MCF 10A (cell line): ENCODE measurements around the gene ARHGAP24. TPM values are rescaled to one million over a fixed set of nuclear protein-coding genes. Genes with fewer than 3 reads are reported as not detected.

Experiments
- BruUV-seq: library from RNA; stranded (reverse); fragments of 400-500 nt; replicated peaks from 2 replicates; lab custom pipeline; 2021; lab: Mats Ljungman, UMichigan
- CTCF ChIA-PET: fragments of 300-600 bp; sonication (Branson Sonifier 250); formaldehyde crosslinking; extraction: SDS; loops from one replicate; lab custom pipeline; 2021; ENCODE audit warnings: antibody characterized with exemption, inconsistent platforms; lab: Yijun Ruan, JAX
- POLR2A ChIA-PET: fragments of 300-600, 350-650 bp; sonication (Branson Sonifier 250); formaldehyde crosslinking; extraction: SDS; loops from one replicate; lab custom pipeline; 2020; ENCODE audit warnings: antibody characterized with exemption, inconsistent platforms; lab: Yijun Ruan, JAX
- DNase-seq: peaks from one replicate; pipeline ENCODE4 v3.0.0-alpha.2; 2018; ENCODE audit not compliant: unreplicated experiment
- H3K27ac Mint-ChIP-seq: one replicate; pipeline ENCODE4 v1.8.0; 2022; ENCODE audit warnings: mild to moderate bottlenecking, low read depth, mixed read lengths; ENCODE audit not compliant: unreplicated experiment
- H3K27me3 Mint-ChIP-seq: one replicate; pipeline ENCODE4 v1.8.0; 2022; ENCODE audit warnings: mixed read lengths; ENCODE audit not compliant: insufficient read depth, unreplicated experiment
- H3K36me3 Mint-ChIP-seq: one replicate; pipeline ENCODE4 v1.8.0; 2022; ENCODE audit warnings: mild to moderate bottlenecking, moderate library complexity, mixed read lengths; ENCODE audit not compliant: insufficient read depth, unreplicated experiment
- H3K4me1 Mint-ChIP-seq: one replicate; pipeline ENCODE4 v1.8.0; 2022; ENCODE audit warnings: mixed read lengths; ENCODE audit not compliant: insufficient read depth, unreplicated experiment
- H3K4me3 Mint-ChIP-seq: one replicate; pipeline ENCODE4 v1.8.0; 2022; ENCODE audit warnings: mild to moderate bottlenecking, moderate library complexity, mixed read lengths; ENCODE audit not compliant: unreplicated experiment
- H3K9me3 Mint-ChIP-seq: one replicate; pipeline ENCODE4 v1.8.0; 2022; ENCODE audit warnings: mixed read lengths; ENCODE audit not compliant: unreplicated experiment
- CTCF ChIP-seq: fragments of 200-600 bp; IDR thresholded peaks from one replicate; pipeline ENCODE4 v1.8.0; 2022; ENCODE audit warnings: antibody characterized with exemption, mild to moderate bottlenecking; ENCODE audit not compliant: unreplicated experiment
- intact Hi-C: fragments of 100-400 bp; cut with micrococcal nuclease; formaldehyde crosslinking; loops from 2 replicates; pipeline ENCODE4 v1.14.1; 2022
- total RNA-seq: library from RNA; stranded (reverse); gene quantifications from 2 replicates; pipeline ENCODE4 v1.2.3, GENCODE V29; 2022

ARHGAP24 gene
- total RNA-seq, 1 experiment from 2014 or later = 2.6 TPM

- Mint-ChIP-seq H3K27ac (no peak overlapping the region), H3K4me1 (peaks cover 17% of the 10 kb centered on the region), H3K27me3 (no peaks in the 10 kb centered on the region), H3K36me3 (no peaks in the 10 kb centered on the region), H3K4me3 (no peak overlapping the region), H3K9me3 (no peaks in the 10 kb centered on the region)
- POLR2A ChIA-PET = no interaction called here
- no peak for DNase-seq
- intact Hi-C loops = no loop called here
- no TSS peak for BruUV-seq
- CTCF ChIA-PET = interaction anchor here (1.2 kb wide), 1 partner anchor 8 kb away, joined by 4 read pairs; no protein-coding TSS in a partner anchor
- TF ChIP-seq CTCF = no peak
Measured at GRCh38 chr4:85736571-85736970, 261.6 kb downstream of the ARHGAP24 start.

- H3K4me3 Mint-ChIP-seq = no peak overlapping the region
- no peak for TF ChIP-seq CTCF
- CTCF ChIA-PET = interaction anchor here (2.1 kb wide), 1 partner anchor 11 kb away, joined by 9 read pairs; no protein-coding TSS in a partner anchor
Measured at GRCh38 chr4:85737254-85737653, 262.3 kb downstream of the ARHGAP24 start.

GRCh38 chr4:85738721-85739120 is 263.8 kb downstream of the ARHGAP24 start:
- no peak for TF ChIP-seq CTCF
- ChIA-PET CTCF (interaction anchor here (1.0 to 2.1 kb wide), 2 partner anchors 9 to 11 kb away, joined by 3 to 9 read pairs; no protein-coding TSS in a partner anchor), POLR2A (interaction anchor here (0.8 kb wide), 1 partner anchor 21 kb away, joined by 4 read pairs; no protein-coding TSS in a partner anchor)
- BruUV-seq = no TSS peak
- DNase-seq = no peak
- H3K36me3 Mint-ChIP-seq = peaks cover 6% of the 10 kb centered on the region
- H3K4me1 Mint-ChIP-seq = peaks cover 33% of the 10 kb centered on the region
- intact Hi-C loops = no loop called here
- H3K4me3 Mint-ChIP-seq = no peak overlapping the region
- no peak overlapping the region for H3K27ac Mint-ChIP-seq
- H3K9me3 Mint-ChIP-seq = no peaks in the 10 kb centered on the region
- no peaks in the 10 kb centered on the region for H3K27me3 Mint-ChIP-seq

More at GRCh38 chr4:85737254-85737653, 262.3 kb downstream of the ARHGAP24 start:
- DNase-seq = no peak
- Mint-ChIP-seq H3K9me3 (no peaks in the 10 kb centered on the region), H3K27ac (no peak overlapping the region), H3K36me3 (no peaks in the 10 kb centered on the region), H3K4me1 (peaks cover 23% of the 10 kb centered on the region), H3K27me3 (no peaks in the 10 kb centered on the region)
- intact Hi-C loops = no loop called here
- POLR2A ChIA-PET = no interaction called here
- no TSS peak for BruUV-seq

GRCh38 chr4:85740431-85740861 is 265.5 kb downstream of the ARHGAP24 start:
- no peaks in the 10 kb centered on the region for H3K27me3 Mint-ChIP-seq
- H3K4me3 Mint-ChIP-seq = no peak overlapping the region
- CTCF ChIA-PET = interaction anchor here (0.6 to 1.6 kb wide), 4 partner anchors 9 to 265 kb away, joined by 3 to 6 read pairs (median 3); partner anchors contain the start of gene ARHGAP24
- no peaks in the 10 kb centered on the region for H3K9me3 Mint-ChIP-seq
- no TSS peak for BruUV-seq
- DNase-seq = no peak
- intact Hi-C loops = loop anchor here (10.0 kb wide), 1 partner anchor 196 kb away; no protein-coding TSS in a partner anchor
- POLR2A ChIA-PET = interaction anchor here (1.1 to 1.9 kb wide), 2 partner anchors 9 to 20 kb away, joined by 3 to 9 read pairs; no protein-coding TSS in a partner anchor
- TF ChIP-seq CTCF = no peak
- H3K27ac Mint-ChIP-seq = peak overlapping the region; percentile 80
- peaks cover 6% of the 10 kb centered on the region for H3K36me3 Mint-ChIP-seq
- H3K4me1 Mint-ChIP-seq = peaks cover 48% of the 10 kb centered on the region
